H1 (cell line): ENCODE data around the gene SHANK1.

Experiments used
- CTCF ChIP-seq, 3 experiments: IDR thresholded peaks; 1 replicate in 2 of 3; 2 replicates in 1 of 3; pipeline versions ENCODE4 v1.5.1 to v1.6.1; 2011; ENCODE audit warnings: low read length in 3 of 3, mild to moderate bottlenecking in 3 of 3, inconsistent platforms in 2 of 3, low read depth in 1 of 3, moderate library complexity in 1 of 3; ENCODE audit not compliant: insufficient read depth in 1 of 3; ENCODE audit errors: control extremely low read depth in 1 of 3
- EP300 ChIP-seq, 2 experiments: IDR thresholded peaks; 1 replicate in 1 of 2; 2 replicates in 1 of 2; pipeline ENCODE4 v1.6.1; 2011 to 2012; ENCODE audit warnings: low read depth in 2 of 2, low read length in 2 of 2, mild to moderate bottlenecking in 2 of 2, borderline replicate concordance in 1 of 2, inconsistent platforms in 1 of 2, moderate library complexity in 1 of 2
- JUND ChIP-seq: IDR thresholded peaks from 2 replicates; pipeline ENCODE4 v1.6.1; 2011; ENCODE audit warnings: mild to moderate bottlenecking, improper control_type of control experiment, low read length
- POLR2A ChIP-seq, 2 experiments: IDR thresholded peaks; 1 replicate in 1 of 2; 2 replicates in 1 of 2; pipeline ENCODE4 v1.6.1; 2011; ENCODE audit warnings: low read depth in 2 of 2, low read length in 2 of 2, mild to moderate bottlenecking in 2 of 2; ENCODE audit errors: control extremely low read depth in 1 of 2
- POLR2AphosphoS5 ChIP-seq: IDR thresholded peaks from 2 replicates; pipeline ENCODE4 v1.6.1; 2011; ENCODE audit warnings: low read depth, low read length
- SAP30 ChIP-seq: fragments of 300-600 bp; sonication (generic); IDR thresholded peaks from 2 replicates; pipeline ENCODE4 v1.7.1; 2012; ENCODE audit warnings: low read length, moderate library complexity, mild to moderate bottlenecking, inconsistent platforms; ENCODE audit not compliant: insufficient read depth, insufficient replicate concordance
- SIRT6 ChIP-seq: IDR thresholded peaks from one replicate; pipeline ENCODE4 v1.7.1; 2012; ENCODE audit warnings: low read length, inconsistent platforms
- SP1 ChIP-seq: IDR thresholded peaks from 2 replicates; pipeline ENCODE4 v1.6.1; 2011; ENCODE audit warnings: low read depth, low read length
- TAF1 ChIP-seq: IDR thresholded peaks from 2 replicates; pipeline ENCODE4 v1.6.1; 2011; ENCODE audit warnings: mild to moderate bottlenecking, low read depth, low read length
- TCF12 ChIP-seq: IDR thresholded peaks from 2 replicates; pipeline ENCODE4 v1.6.1; 2011; ENCODE audit warnings: low read depth, mild to moderate bottlenecking, low read length
- ZNF274 ChIP-seq: IDR thresholded peaks from 2 replicates; pipeline ENCODE4 v1.7.0; 2012; ENCODE audit warnings: low read length, borderline replicate concordance; ENCODE audit errors: extremely low read depth

GRCh38 chr19:50661023-50661422 lies 58.6 kb downstream of the SHANK1 start:
- TF ChIP-seq POLR2A (IDR thresholded peaks at IDR 0.05; ENCODE audit: control extremely low read depth in 1 of 2, low read depth in 2 of 2, low read length in 2 of 2) (no peak), SAP30 (no peak), TAF1 (no peak), CTCF (IDR thresholded peaks at IDR 0.05; ENCODE audit: control extremely low read depth in 1 of 3, insufficient read depth in 1 of 3, low read depth in 1 of 3, low read length in 3 of 3) (no peak), TCF12 (no peak), SP1 (no peak), EP300 (IDR thresholded peaks at IDR 0.05; ENCODE audit: borderline replicate concordance in 1 of 2, low read depth in 2 of 2, low read length in 2 of 2) (no peak), SIRT6 (no peak), JUND (no peak), ZNF274 (no peak), POLR2AphosphoS5 (no peak)
